Muscle layer of colon (tissue), 2 donors: ENCODE data around the gene MYO1D.

ENCODE experiments used
- H3K27ac ChIP-seq: one replicate; pipeline ENCODE4 v1.7.0; 2013; ENCODE audit warnings: low read depth, mild to moderate bottlenecking, low read length, moderate library complexity
- H3K27me3 ChIP-seq, 2 donors: one replicate each; pipeline ENCODE4 v1.7.0; 2013; ENCODE audit warnings: low read length in 2 of 2, mild to moderate bottlenecking in 2 of 2; ENCODE audit not compliant: insufficient read depth in 2 of 2, control insufficient read depth in 1 of 2
- H3K36me3 ChIP-seq: one replicate; pipeline ENCODE4 v1.7.0; 2013; ENCODE audit warnings: mild to moderate bottlenecking, low read length; ENCODE audit not compliant: insufficient read depth
- H3K4me1 ChIP-seq: one replicate; pipeline ENCODE4 v1.7.0; 2013; ENCODE audit warnings: mild to moderate bottlenecking, low read length; ENCODE audit not compliant: insufficient read depth
- H3K4me3 ChIP-seq, 2 donors: one replicate each; pipeline ENCODE4 v1.7.0; 2013; ENCODE audit warnings: low read length in 2 of 2, low read depth in 1 of 2, mild to moderate bottlenecking in 1 of 2, moderate library complexity in 1 of 2
- H3K9ac ChIP-seq: one replicate; pipeline ENCODE4 v1.7.0; 2013; ENCODE audit warnings: low read length
- H3K9me3 ChIP-seq: one replicate; pipeline ENCODE4 v1.7.0; 2013; ENCODE audit warnings: mild to moderate bottlenecking, low read length
- donor health status: abdominal sarcoma.
- donor health status: Adenocarcinoma of cecum.

Gene MYO1D

DNA sequence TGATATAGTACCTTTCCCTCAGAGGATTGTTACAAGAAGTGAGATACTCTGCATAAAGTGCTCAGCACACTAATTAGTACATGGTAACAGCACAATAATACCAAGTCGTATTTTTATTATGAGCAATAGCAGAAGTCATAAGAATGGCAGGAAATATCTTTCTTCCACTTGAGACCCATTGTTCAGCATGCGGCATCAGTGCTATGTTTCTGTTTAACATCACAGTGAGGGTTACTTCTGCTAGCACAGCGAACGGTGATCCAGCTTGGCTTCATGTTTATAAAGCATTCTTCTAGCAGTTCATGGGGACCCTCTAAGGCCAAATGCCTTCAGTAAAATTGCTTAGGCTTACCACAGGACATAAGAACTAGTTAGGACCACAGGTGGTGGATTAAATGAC lies 83.1 kb downstream of the MYO1D start:
- H3K9ac ChIP-seq: no peak overlapping the region
- H3K9me3 ChIP-seq: no peaks in the 10 kb centered on the region
- H3K36me3 ChIP-seq: no peaks in the 10 kb centered on the region
- no peak overlapping the region for H3K27ac ChIP-seq
- no peak overlapping the region for H3K4me3 ChIP-seq
- no peaks in the 10 kb centered on the region for H3K27me3 ChIP-seq
- H3K4me1 ChIP-seq: no peaks in the 10 kb centered on the region

DNA sequence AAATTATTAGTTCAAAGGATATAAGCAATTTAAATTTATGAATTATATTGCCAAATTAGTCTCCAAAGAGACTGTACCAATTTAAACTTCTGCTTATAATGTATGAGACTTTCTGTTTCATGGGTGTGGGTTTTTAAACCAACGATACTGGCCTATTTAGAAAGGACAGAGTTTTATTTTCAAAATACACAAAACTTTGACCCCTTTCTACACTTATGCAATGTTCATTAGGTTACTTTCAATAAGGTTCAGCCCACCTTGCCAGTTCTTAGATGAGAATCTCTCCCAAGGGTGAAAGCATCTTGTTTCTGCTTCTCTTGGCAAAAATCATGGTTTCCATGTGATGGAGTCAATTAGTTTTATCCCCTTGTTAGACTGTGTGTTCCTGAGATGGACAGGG lies 84.7 kb downstream of the MYO1D start:
- no peak overlapping the region for H3K27ac ChIP-seq
- H3K4me1 ChIP-seq: no peaks in the 10 kb centered on the region
- no peak overlapping the region for H3K9ac ChIP-seq
- no peaks in the 10 kb centered on the region for H3K9me3 ChIP-seq
- H3K4me3 ChIP-seq: no peak overlapping the region
- H3K36me3 ChIP-seq: no peaks in the 10 kb centered on the region
- H3K27me3 ChIP-seq: no peaks in the 10 kb centered on the region

DNA sequence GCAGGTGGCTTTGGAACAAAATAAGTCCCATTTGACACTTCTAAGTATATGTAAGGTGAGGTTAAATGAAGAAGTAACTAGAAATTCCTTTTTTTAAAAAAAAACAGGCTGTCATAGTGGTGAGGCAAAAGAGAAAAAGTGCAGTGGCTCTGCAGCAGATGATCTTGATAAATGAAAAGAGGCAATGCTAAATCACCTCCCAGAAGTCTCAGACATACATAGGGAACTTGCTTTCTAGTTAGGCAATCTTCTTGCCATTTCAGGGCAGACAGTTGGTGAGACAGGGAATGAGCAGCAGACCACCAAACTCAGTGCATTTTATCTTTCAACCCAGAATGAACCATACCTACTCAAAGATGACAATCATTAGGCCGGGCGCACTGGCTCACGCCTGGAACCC lies 90.8 kb downstream of the MYO1D start:
- no peak overlapping the region for H3K27ac ChIP-seq
- no peaks in the 10 kb centered on the region for H3K4me1 ChIP-seq
- no peaks in the 10 kb centered on the region for H3K9me3 ChIP-seq
- no peaks in the 10 kb centered on the region for H3K36me3 ChIP-seq
- H3K9ac ChIP-seq: no peak overlapping the region
- H3K27me3 ChIP-seq: no peaks in the 10 kb centered on the region
- no peak overlapping the region for H3K4me3 ChIP-seq

DNA sequence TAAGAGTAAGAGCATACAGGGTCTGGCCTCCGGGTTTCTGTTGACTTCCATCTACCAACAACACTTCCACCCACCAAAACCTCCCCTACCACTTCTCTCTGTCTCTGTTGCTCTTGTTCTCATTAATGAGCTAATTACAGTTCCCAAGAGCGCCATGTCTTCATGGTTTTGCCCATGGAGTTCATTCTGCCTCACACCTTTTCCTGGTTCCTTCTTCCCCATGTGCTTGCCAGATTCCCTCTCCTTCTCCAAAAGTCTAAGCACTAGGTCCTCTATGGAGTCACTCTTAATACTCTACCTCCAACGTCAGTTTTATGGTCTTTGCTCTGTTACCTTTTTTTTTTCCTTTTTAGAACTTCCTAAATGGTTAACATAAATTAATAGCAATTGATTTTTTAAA lies 92.8 kb downstream of the MYO1D start:
- Histone ChIP-seq H3K27ac (no peak overlapping the region), H3K4me1 (no peaks in the 10 kb centered on the region), H3K4me3 (no peak overlapping the region), H3K36me3 (no peaks in the 10 kb centered on the region), H3K9me3 (no peaks in the 10 kb centered on the region), H3K27me3 (no peaks in the 10 kb centered on the region), H3K9ac (no peak overlapping the region)

DNA sequence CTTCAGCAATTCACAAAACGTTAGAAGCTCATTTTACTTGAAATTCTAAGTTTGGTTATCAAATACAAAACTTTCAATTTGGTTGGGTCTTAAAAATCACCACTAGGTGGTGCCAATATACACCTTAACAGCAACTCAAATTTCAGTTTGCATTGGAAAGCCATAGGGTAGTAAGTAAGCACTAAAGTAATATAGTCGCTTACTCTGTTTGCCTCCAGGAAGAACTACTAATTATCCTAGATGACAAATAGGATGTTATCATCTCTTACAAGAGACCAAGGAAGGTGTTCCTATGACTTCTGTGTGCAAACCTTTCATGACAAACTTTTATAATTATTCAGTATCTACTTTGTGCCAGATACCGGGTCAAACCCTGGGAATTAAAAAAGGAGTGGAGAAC lies 93.3 kb downstream of the MYO1D start:
- no peaks in the 10 kb centered on the region for H3K36me3 ChIP-seq
- no peaks in the 10 kb centered on the region for H3K27me3 ChIP-seq
- H3K9ac ChIP-seq: no peak overlapping the region
- no peaks in the 10 kb centered on the region for H3K4me1 ChIP-seq
- no peaks in the 10 kb centered on the region for H3K9me3 ChIP-seq
- no peak overlapping the region for H3K27ac ChIP-seq
- no peak overlapping the region for H3K4me3 ChIP-seq

DNA sequence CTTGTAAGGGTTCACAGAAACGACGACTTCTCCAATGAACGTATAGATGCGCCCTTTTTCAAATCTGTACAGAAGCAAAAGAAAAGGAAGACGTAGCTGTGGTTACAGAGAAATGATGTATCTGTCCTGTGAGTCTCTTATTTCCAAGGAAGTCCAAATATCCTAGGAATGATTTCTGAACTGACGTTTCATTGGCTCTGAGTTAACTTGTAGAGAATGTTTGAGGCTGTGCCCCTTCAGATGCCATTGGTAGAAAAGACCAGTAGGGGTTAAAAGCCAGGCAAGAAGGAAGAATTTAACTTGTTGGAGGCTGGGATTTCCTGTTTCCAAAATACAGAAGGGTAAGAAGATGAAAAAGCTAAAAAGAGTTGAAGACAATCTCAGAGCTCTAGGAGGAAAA lies 96.2 kb downstream of the MYO1D start:
- Histone ChIP-seq H3K4me1 (no peaks in the 10 kb centered on the region), H3K36me3 (no peaks in the 10 kb centered on the region), H3K4me3 (no peak overlapping the region), H3K9ac (no peak overlapping the region), H3K27me3 (no peaks in the 10 kb centered on the region), H3K27ac (no peak overlapping the region), H3K9me3 (no peaks in the 10 kb centered on the region)

DNA sequence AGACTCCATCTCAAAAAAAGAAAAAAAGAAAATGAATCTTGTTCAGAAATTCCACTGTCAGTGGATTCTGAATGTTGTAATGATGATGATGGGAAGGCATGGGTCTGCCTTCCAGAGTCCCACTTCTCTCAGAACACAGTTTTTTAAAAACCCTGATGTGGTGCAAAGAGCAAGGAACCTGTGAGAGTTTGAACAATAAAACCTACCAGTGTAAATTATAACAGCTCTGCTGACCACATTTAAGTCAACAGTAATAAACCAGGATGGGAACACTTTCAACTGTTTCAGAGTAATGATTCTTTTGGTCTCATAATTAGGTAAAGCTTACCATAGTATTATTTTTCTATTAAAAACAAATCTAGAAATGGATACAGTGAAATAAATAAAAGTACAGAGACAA lies 99.0 kb downstream of the MYO1D start:
- H3K36me3 ChIP-seq: no peaks in the 10 kb centered on the region

DNA sequence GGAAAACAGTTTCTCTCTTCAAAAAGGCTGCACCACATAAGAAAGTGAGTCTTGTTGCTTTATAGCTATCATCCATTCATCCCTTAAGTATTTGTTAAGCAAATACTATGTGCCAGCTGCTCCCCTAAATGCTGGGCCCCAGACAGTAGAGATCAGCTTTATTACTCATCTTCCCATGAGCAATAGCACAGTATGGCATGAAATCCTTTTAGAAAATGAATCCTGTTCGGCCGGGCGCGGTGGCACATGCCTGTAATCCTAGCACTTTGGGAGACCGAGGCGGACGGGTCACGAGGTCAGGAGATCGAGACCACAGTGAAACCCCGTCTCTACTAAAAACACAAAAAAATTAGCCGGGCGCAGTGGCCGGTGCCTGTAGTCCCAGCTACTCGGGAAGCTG lies 99.5 kb downstream of the MYO1D start:
- no peaks in the 10 kb centered on the region for H3K4me1 ChIP-seq
- H3K27ac ChIP-seq: no peak overlapping the region
- no peak overlapping the region for H3K9ac ChIP-seq
- H3K4me3 ChIP-seq: no peak overlapping the region
- no peaks in the 10 kb centered on the region for H3K36me3 ChIP-seq
- H3K27me3 ChIP-seq: no peaks in the 10 kb centered on the region
- no peaks in the 10 kb centered on the region for H3K9me3 ChIP-seq

More for the DNA sequence above, 99.0 kb downstream of the MYO1D start:
- Histone ChIP-seq H3K9ac (no peak overlapping the region), H3K27ac (no peak overlapping the region), H3K4me3 (no peak overlapping the region), H3K9me3 (no peaks in the 10 kb centered on the region), H3K4me1 (no peaks in the 10 kb centered on the region), H3K27me3 (no peaks in the 10 kb centered on the region)

DNA sequence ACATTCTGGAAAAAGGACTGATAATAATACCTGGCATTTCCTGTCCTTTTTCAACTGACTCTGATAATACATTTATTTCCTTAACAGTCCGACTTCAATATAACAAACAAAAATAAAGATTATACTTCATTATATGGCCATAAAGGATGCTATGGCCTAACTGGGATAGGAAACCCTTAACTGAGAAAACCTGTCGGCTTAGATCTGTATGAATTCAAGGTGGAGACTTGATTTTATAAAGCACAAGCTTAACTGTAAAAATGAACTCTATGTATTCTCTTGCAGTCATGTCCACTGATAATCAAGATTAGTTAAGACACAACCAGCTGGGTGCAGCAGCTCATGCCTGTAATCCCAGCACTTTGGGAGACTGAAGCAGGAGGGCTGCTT lies 102.2 kb downstream of the MYO1D start:
- no peaks in the 10 kb centered on the region for H3K27me3 ChIP-seq
- H3K9ac ChIP-seq: no peak overlapping the region
- no peaks in the 10 kb centered on the region for H3K36me3 ChIP-seq
- no peak overlapping the region for H3K27ac ChIP-seq
- no peaks in the 10 kb centered on the region for H3K9me3 ChIP-seq
- no peak overlapping the region for H3K4me3 ChIP-seq
- H3K4me1 ChIP-seq: no peaks in the 10 kb centered on the region

DNA sequence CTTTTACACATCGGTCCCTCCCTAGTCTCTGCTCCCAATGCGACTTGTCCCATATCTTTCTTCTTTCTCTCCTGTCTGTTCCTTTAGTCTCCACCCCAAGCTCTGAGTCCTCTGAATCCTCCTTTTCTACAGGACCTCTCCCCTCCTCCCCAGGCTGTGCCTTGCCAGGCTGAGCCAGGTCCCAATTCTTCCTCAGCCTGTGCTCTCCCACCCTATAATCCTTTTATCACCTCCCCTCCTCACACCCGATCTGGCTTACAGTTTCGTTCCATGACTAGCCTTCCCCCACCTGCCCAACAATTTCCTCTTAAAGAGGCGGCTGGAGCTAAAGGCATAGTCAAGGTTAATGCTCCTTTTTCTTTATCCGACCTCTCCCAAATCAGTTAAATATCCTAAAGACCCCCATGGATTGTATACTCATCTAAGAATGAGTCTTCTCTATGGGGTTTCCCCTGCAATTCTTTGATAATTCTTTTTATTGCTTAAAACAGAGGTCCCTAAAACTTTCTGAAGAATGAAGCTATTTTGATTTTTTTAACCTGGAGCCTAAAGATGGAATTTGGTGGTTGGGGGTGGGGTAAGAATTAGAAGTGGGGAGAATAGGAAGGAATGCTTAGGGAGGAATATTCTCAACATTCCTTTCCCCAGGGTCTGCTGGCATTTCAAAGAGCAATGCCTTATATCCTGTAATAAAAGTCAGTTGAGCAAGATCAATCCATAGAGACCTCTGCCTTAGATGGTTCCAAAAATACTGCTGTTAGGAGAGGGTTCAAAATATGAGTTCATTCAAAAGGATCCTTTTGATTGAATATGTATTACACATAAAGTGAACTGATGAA lies 102.8 kb downstream of the MYO1D start:
- no peak overlapping the region for H3K9ac ChIP-seq
- no peaks in the 10 kb centered on the region for H3K4me1 ChIP-seq
- H3K27me3 ChIP-seq: no peaks in the 10 kb centered on the region
- no peaks in the 10 kb centered on the region for H3K36me3 ChIP-seq
- H3K4me3 ChIP-seq: no peak overlapping the region
- H3K9me3 ChIP-seq: no peaks in the 10 kb centered on the region
- H3K27ac ChIP-seq: no peak overlapping the region

DNA sequence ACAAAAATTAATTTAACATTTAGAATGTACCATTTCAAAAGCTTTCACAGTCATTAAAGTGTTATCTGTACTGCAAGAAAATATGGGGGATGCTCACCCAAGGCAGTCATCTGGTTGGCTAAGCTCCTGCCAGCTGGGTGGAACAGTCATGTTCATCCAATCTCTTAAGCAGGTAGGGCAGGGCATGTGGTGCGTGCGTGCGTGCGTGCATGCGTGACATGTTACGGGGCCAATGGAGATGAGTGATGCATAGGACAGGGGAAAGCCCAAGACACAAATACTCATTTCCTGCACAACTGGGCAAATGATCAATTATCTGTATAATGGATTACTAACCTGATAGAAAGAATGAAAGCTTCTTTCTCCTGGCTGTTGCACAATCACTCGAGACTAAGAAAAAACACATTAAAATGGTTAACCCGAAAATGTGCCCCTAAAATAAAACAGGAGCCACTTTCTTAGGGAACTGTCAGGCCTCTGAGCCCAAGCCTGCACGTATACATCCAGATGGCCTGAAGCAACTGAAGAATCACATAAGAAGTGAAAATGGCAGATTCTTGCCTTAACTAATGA lies 104.4 kb downstream of the MYO1D start:
- Histone ChIP-seq H3K4me3 (no peak overlapping the region), H3K27me3 (no peaks in the 10 kb centered on the region), H3K9me3 (no peaks in the 10 kb centered on the region), H3K9ac (no peak overlapping the region), H3K27ac (no peak overlapping the region), H3K36me3 (no peaks in the 10 kb centered on the region), H3K4me1 (no peaks in the 10 kb centered on the region)

DNA sequence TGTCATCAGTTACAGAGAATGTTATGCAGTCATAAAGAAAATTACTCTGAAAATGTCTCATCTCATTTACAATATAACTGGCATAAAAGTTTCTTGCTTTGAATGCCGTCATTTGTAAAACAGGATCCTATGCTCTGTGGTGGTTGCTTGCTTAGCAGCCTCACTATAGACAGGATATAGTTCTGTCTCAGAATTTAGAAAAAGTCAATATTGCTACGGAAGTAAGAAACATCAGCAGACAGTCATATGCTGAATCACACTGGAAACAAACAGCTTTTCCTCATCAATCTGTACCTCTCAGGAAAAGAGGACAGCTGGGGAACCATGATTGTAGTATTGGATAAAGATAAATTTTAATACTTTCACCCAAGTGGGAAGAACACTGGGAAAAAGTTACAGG lies 105.5 kb downstream of the MYO1D start:
- Histone ChIP-seq H3K4me1 (no peaks in the 10 kb centered on the region), H3K27me3 (no peaks in the 10 kb centered on the region), H3K9me3 (no peaks in the 10 kb centered on the region), H3K9ac (no peak overlapping the region), H3K4me3 (no peak overlapping the region), H3K27ac (no peak overlapping the region), H3K36me3 (no peaks in the 10 kb centered on the region)
